ENCODE measurements around the gene ABCA13. TPM values are rescaled to one million over a fixed set of nuclear protein-coding genes. Genes with fewer than 3 reads are reported as not detected.

Gene ABCA13
- total RNA-seq, 6 experiments from 2014 or later: 0.02 to 0.08 (median 0.05) TPM; not detected in 1

GRCh38 chr7:48525736-48526732, 354.8 kb downstream of the ABCA13 start:
- Mint-ChIP-seq H3K36me3 (ENCODE audit: low read depth) (no peaks in the 10 kb centered on the region), H3K4me3 (no peak overlapping the region), H3K4me1 (ENCODE audit: low read depth) (no peaks in the 10 kb centered on the region), H3K9me3 (peaks cover 8% of the 10 kb centered on the region), H3K27me3 (ENCODE audit: insufficient read depth) (peaks cover 1% of the 10 kb centered on the region; the same call in 1 of the 2 replicates), H3K27ac (no peak overlapping the region)
- no peak for TF ChIP-seq CTCF (IDR thresholded peaks at IDR 0.05)
- no peak for DNase-seq

- Mint-ChIP-seq H3K36me3 (ENCODE audit: low read depth) (no peaks in the 10 kb centered on the region), H3K4me3 (no peak overlapping the region), H3K27ac (no peak overlapping the region), H3K4me1 (ENCODE audit: low read depth) (no peaks in the 10 kb centered on the region), H3K27me3 (ENCODE audit: insufficient read depth) (peaks cover 1% of the 10 kb centered on the region; the same call in 1 of the 2 replicates), H3K9me3 (peaks cover 12% of the 10 kb centered on the region)
- no peak for TF ChIP-seq CTCF (IDR thresholded peaks at IDR 0.05)
- DNase-seq: no peak
Observed at GRCh38 chr7:48528646-48529045, 357.4 kb downstream of the ABCA13 start.

- no peak for DNase-seq
- Mint-ChIP-seq H3K4me1 (ENCODE audit: low read depth) (no peaks in the 10 kb centered on the region), H3K4me3 (no peak overlapping the region), H3K9me3 (peaks cover 32% of the 10 kb centered on the region), H3K27ac (no peak overlapping the region), H3K27me3 (ENCODE audit: insufficient read depth) (no peaks in the 10 kb centered on the region), H3K36me3 (ENCODE audit: low read depth) (peaks cover 8% of the 10 kb centered on the region; the same call in 1 of the 2 replicates)
- TF ChIP-seq CTCF (IDR thresholded peaks at IDR 0.05): no peak
Observed at GRCh38 chr7:48537561-48537960, 366.3 kb downstream of the ABCA13 start.

GRCh38 chr7:48540746-48541145, 369.5 kb downstream of the ABCA13 start:
- H3K27me3 Mint-ChIP-seq (ENCODE audit: insufficient read depth): no peaks in the 10 kb centered on the region
- H3K4me3 Mint-ChIP-seq: no peak overlapping the region
- TF ChIP-seq CTCF (IDR thresholded peaks at IDR 0.05): no peak
- H3K27ac Mint-ChIP-seq: no peak overlapping the region
- peaks cover 12% of the 10 kb centered on the region for H3K9me3 Mint-ChIP-seq
- no peaks in the 10 kb centered on the region for H3K4me1 Mint-ChIP-seq (ENCODE audit: low read depth)
- H3K36me3 Mint-ChIP-seq (ENCODE audit: low read depth): peaks cover 8% of the 10 kb centered on the region; the same call in 1 of the 2 replicates
- DNase-seq: no peak

GRCh38 chr7:48548667-48549066, 377.4 kb downstream of the ABCA13 start:
- DNase-seq: no peak
- H3K27me3 Mint-ChIP-seq (ENCODE audit: insufficient read depth): no peaks in the 10 kb centered on the region
- no peak overlapping the region for H3K4me3 Mint-ChIP-seq
- H3K9me3 Mint-ChIP-seq: peaks cover 18% of the 10 kb centered on the region
- no peaks in the 10 kb centered on the region for H3K4me1 Mint-ChIP-seq (ENCODE audit: low read depth)
- no peak for TF ChIP-seq CTCF (IDR thresholded peaks at IDR 0.05)
- peaks cover 5% of the 10 kb centered on the region; the same call in 1 of the 2 replicates for H3K36me3 Mint-ChIP-seq (ENCODE audit: low read depth)
- H3K27ac Mint-ChIP-seq: no peak overlapping the region
